HL-60 (cell line): ENCODE measurements around the gene CTSG.
"Not testable (repeated sequence)": the region's sequence is repeated elsewhere in the genome, so short reads cannot be mapped to it uniquely, and the experiment has no call there.

Experiments
- DNase-seq, 2 experiments: peaks; one replicate each; pipeline ENCODE4 v3.0.0-alpha.2; 2010 to 2020; ENCODE audit warnings: low read depth in 1 of 2, low spot score in 1 of 2
- H3K27ac ChIP-seq: fragments of 250-450 bp; sonication (Bioruptor Pico); replicated peaks from 2 replicates; pipeline ENCODE4 v1.5.1; 2020; ENCODE audit warnings: mild to moderate bottlenecking, moderate library complexity
- H3K27me3 ChIP-seq: fragments of 250-450 bp; sonication (Bioruptor Pico); 2 replicates; pipeline ENCODE4 v1.5.1; 2021; ENCODE audit warnings: mild to moderate bottlenecking, moderate library complexity; ENCODE audit not compliant: insufficient read depth, poor library complexity, severe bottlenecking
- H3K4me3 ChIP-seq: replicated peaks from 2 replicates; pipeline ENCODE4 v1.5.1; 2011; ENCODE audit warnings: mild to moderate bottlenecking, control low read depth, low read length; ENCODE audit not compliant: insufficient read depth
- CTCF ChIP-seq: IDR thresholded peaks from one replicate; pipeline ENCODE4 v1.5.1; 2011; ENCODE audit warnings: low read length, control low read depth, inconsistent platforms; ENCODE audit not compliant: insufficient read depth
- GABPA ChIP-seq: IDR thresholded peaks from 2 replicates; pipeline ENCODE4 v1.6.1; 2012; ENCODE audit warnings: low read depth
- POLR2AphosphoS5 ChIP-seq: IDR thresholded peaks from 2 replicates; pipeline ENCODE4 v1.6.1; 2012; ENCODE audit warnings: low read depth
- REST ChIP-seq: IDR thresholded peaks from 2 replicates; pipeline ENCODE4 v1.6.1; 2012; ENCODE audit warnings: low read depth; ENCODE audit not compliant: insufficient replicate concordance
- SPI1 ChIP-seq: IDR thresholded peaks from 2 replicates; pipeline ENCODE4 v1.6.1; 2012; ENCODE audit warnings: low read depth, mild to moderate bottlenecking, borderline replicate concordance

Gene CTSG

GRCh38 chr14:24534286-24534685, 41.8 kb downstream of the CTSG start:
- no peak overlapping the region for H3K4me3 ChIP-seq
- DNase-seq: peak in 1 of 2 experiments; percentile 11
- H3K27me3 ChIP-seq: no peaks in the 10 kb centered on the region
- H3K27ac ChIP-seq: no peak overlapping the region
- TF ChIP-seq REST (no peak), GABPA (no peak), SPI1 (no peak), CTCF (no peak), POLR2AphosphoS5 (no peak)

GRCh38 chr14:24525877-24526620, 50.0 kb downstream of the CTSG start:
- not testable (repeated sequence) for DNase-seq, H3K4me3 ChIP-seq, H3K27me3 ChIP-seq, H3K27ac ChIP-seq
